G401 (cell line): ENCODE measurements around the gene AOPEP. TPM values are rescaled to one million over a fixed set of nuclear protein-coding genes. Genes with fewer than 3 reads are reported as not detected.

Experiments used
- DNase-seq: peaks from one replicate; pipeline ENCODE4 v3.0.0-alpha.2; 2015; ENCODE audit warnings: low spot score
- in situ Hi-C: cut with HindIII; loops from 2 replicates; pipeline ENCODE4 v1.10.0; 2016; ENCODE audit warnings: low sequenced_read_pairs, mixed read lengths
- total RNA-seq: library from RNA; depleted of rRNA; stranded (reverse); fragments of >200 nt; shearing (Covaris generic); gene quantifications from 2 replicates; pipeline ENCODE4 v1.2.3, GENCODE V29; 2014

Gene AOPEP
- total RNA-seq, 1 experiment from 2014 or later, result 23.8 TPM

GRCh38 chr9:94782355-94783101 lies 56.0 kb downstream of the AOPEP start:
- in situ Hi-C loops, result no loop called here
- DNase-seq, result no peak

GRCh38 chr9:94783102-94783682 lies 56.7 kb downstream of the AOPEP start:
- peak; percentile 92 for DNase-seq
- in situ Hi-C loops, result no loop called here

- in situ Hi-C loops, result no loop called here
- no peak for DNase-seq
These were observed 57.4 kb downstream of the AOPEP start for GRCh38 chr9:94783928-94784327.

GRCh38 chr9:94785215-94786169 lies 59.0 kb downstream of the AOPEP start:
- in situ Hi-C loops, result no loop called here
- no peak for DNase-seq

- in situ Hi-C loops, result no loop called here
- no peak for DNase-seq
These were observed 60.1 kb downstream of the AOPEP start for GRCh38 chr9:94786586-94786985.

GRCh38 chr9:94787266-94787665 lies 60.8 kb downstream of the AOPEP start:
- DNase-seq, result no peak
- in situ Hi-C loops, result no loop called here

GRCh38 chr9:94788570-94789105 lies 62.1 kb downstream of the AOPEP start:
- in situ Hi-C loops, result no loop called here
- no peak for DNase-seq

- in situ Hi-C loops, result no loop called here
These were observed 64.9 kb downstream of the AOPEP start for GRCh38 chr9:94791435-94791834.

GRCh38 chr9:94792511-94792910 lies 66.0 kb downstream of the AOPEP start:
- no peak for DNase-seq
- in situ Hi-C loops, result no loop called here

More at GRCh38 chr9:94791435-94791834, 64.9 kb downstream of the AOPEP start:
- no peak for DNase-seq

GRCh38 chr9:94794476-94795167 lies 68.1 kb downstream of the AOPEP start:
- DNase-seq, result no peak
- in situ Hi-C loops, result no loop called here

- DNase-seq, result no peak
- in situ Hi-C loops, result no loop called here
These were observed 70.2 kb downstream of the AOPEP start for GRCh38 chr9:94796687-94797086.

GRCh38 chr9:94798201-94798600 lies 71.7 kb downstream of the AOPEP start:
- no peak for DNase-seq
- in situ Hi-C loops, result no loop called here

GRCh38 chr9:94798708-94799107 lies 72.2 kb downstream of the AOPEP start:
- in situ Hi-C loops, result no loop called here
- DNase-seq, result no peak

- no peak for DNase-seq
- in situ Hi-C loops, result loop anchor here (5.0 kb wide), 1 partner anchor 78 kb away; no protein-coding TSS in a partner anchor
These were observed 73.2 kb downstream of the AOPEP start for GRCh38 chr9:94799578-94800264.

- no peak for DNase-seq
- in situ Hi-C loops, result loop anchor here (5.0 kb wide), 1 partner anchor 77 kb away; no protein-coding TSS in a partner anchor
These were observed 74.1 kb downstream of the AOPEP start for GRCh38 chr9:94800424-94801117.

- in situ Hi-C loops, result loop anchor here (5.0 kb wide), 1 partner anchor 76 kb away; no protein-coding TSS in a partner anchor
- no peak for DNase-seq
These were observed 74.7 kb downstream of the AOPEP start for GRCh38 chr9:94801234-94801633.

GRCh38 chr9:94801681-94802080 lies 75.2 kb downstream of the AOPEP start:
- in situ Hi-C loops, result loop anchor here (5.0 kb wide), 1 partner anchor 76 kb away; no protein-coding TSS in a partner anchor
- DNase-seq, result no peak

- in situ Hi-C loops, result loop anchor here (5.0 kb wide), 1 partner anchor 75 kb away; no protein-coding TSS in a partner anchor
- DNase-seq, result no peak
These were observed 75.8 kb downstream of the AOPEP start for GRCh38 chr9:94802251-94802650.
